GM12878 (cell line): ENCODE data around the gene MEF2D. TPM values are rescaled to one million over a fixed set of nuclear protein-coding genes. Genes with fewer than 3 reads are reported as not detected.
A peak's percentile ranks its signal among the peaks of the same experiment; 100 is the strongest.

Experiments used
- BACH1 ChIP-seq: fragments of 450-650 bp; IDR thresholded peaks from 2 replicates; pipeline ENCODE4 v1.6.1; 2017; ENCODE audit warnings: mild to moderate bottlenecking, borderline replicate concordance
- CEBPB ChIP-seq, 2 experiments: fragments of 150-350 bp in 1 of 2; IDR thresholded peaks; 2 replicates each; pipeline ENCODE4 v1.6.1; 2012 to 2014; ENCODE audit warnings: low read depth in 2 of 2, low read length in 2 of 2, borderline replicate concordance in 1 of 2, inconsistent platforms in 1 of 2
- CREB1 ChIP-seq: IDR thresholded peaks from 2 replicates; pipeline ENCODE4 v1.6.1; 2012; ENCODE audit warnings: low read depth, mild to moderate bottlenecking, inconsistent platforms
- ESRRA ChIP-seq: IDR thresholded peaks from 2 replicates; pipeline ENCODE4 v1.6.1; 2012; ENCODE audit warnings: mild to moderate bottlenecking, low read length, improper control_type of control experiment
- GABPA ChIP-seq: IDR thresholded peaks from 2 replicates; pipeline ENCODE4 v1.6.1; 2014; ENCODE audit warnings: antibody characterized with exemption, low read depth, mild to moderate bottlenecking, inconsistent platforms
- MTA3 ChIP-seq: IDR thresholded peaks from 2 replicates; pipeline ENCODE4 v1.6.1; 2012; ENCODE audit warnings: low read length, inconsistent platforms, borderline replicate concordance
- NR2C1 ChIP-seq: fragments of 450-650 bp; IDR thresholded peaks from 2 replicates; pipeline ENCODE4 v1.6.1; 2017; ENCODE audit warnings: antibody characterized with exemption, mild to moderate bottlenecking, moderate library complexity
- NR2F1 ChIP-seq: fragments of 450-650 bp; conservative IDR thresholded peaks from 2 replicates; pipeline ENCODE4 v1.6.1; 2017; ENCODE audit warnings: mild to moderate bottlenecking
- NRF1 ChIP-seq: conservative IDR thresholded peaks from 2 replicates; pipeline ENCODE4 v1.6.1; 2011; ENCODE audit warnings: mild to moderate bottlenecking, low read depth, low read length, improper control_type of control experiment
- POU2F2 ChIP-seq: IDR thresholded peaks from 3 replicates; pipeline ENCODE4 v1.6.1; 2011; ENCODE audit warnings: low read depth, mild to moderate bottlenecking, low read length, borderline replicate concordance
- RBBP5 ChIP-seq: fragments of 200-600 bp; sonication (generic); conservative IDR thresholded peaks from 2 replicates; pipeline ENCODE4 v1.6.1; 2016
- SIX5 ChIP-seq: IDR thresholded peaks from 2 replicates; pipeline ENCODE4 v1.6.1; 2011; ENCODE audit warnings: mild to moderate bottlenecking, low read depth, low read length, moderate library complexity; ENCODE audit not compliant: severe bottlenecking
- SMARCA5 ChIP-seq: fragments of 450-650 bp; IDR thresholded peaks from 2 replicates; pipeline ENCODE4 v1.6.1; 2017; ENCODE audit warnings: mild to moderate bottlenecking
- SPI1 ChIP-seq: IDR thresholded peaks from 2 replicates; pipeline ENCODE4 v1.6.1; 2011; ENCODE audit warnings: low read depth, mild to moderate bottlenecking, low read length, moderate library complexity, borderline replicate concordance; ENCODE audit not compliant: insufficient read depth
- SRF ChIP-seq, 2 experiments: IDR thresholded peaks; 2 replicates each; pipeline ENCODE4 v1.6.1; 2011; ENCODE audit warnings: low read depth in 2 of 2, low read length in 2 of 2, mild to moderate bottlenecking in 1 of 2, moderate library complexity in 1 of 2
- TCF3 ChIP-seq: IDR thresholded peaks from 2 replicates; pipeline ENCODE4 v1.6.1; 2012; ENCODE audit warnings: low read depth, mild to moderate bottlenecking, low read length, borderline replicate concordance; ENCODE audit not compliant: insufficient read depth
- YBX1 ChIP-seq: fragments of 450-650 bp; IDR thresholded peaks from 2 replicates; pipeline ENCODE4 v1.6.1; 2016; ENCODE audit warnings: antibody characterized with exemption
- ZBED1 ChIP-seq: IDR thresholded peaks from 2 replicates; pipeline ENCODE4 v1.6.1; 2016; ENCODE audit warnings: borderline replicate concordance
- polyA plus RNA-seq, 11 experiments: library from polyadenylated mRNA; depleted of rRNA in 4 of 11; unstranded in 6 of 11; stranded (reverse) in 5 of 11; fragments of >200 nt; fragmentation: Nextera tagmentation in 4 of 11; fragmentation: Illumina TruSeq in 1 of 11; extraction: Ambion mirVana in 4 of 11; extraction: Trizol in 1 of 11; gene quantifications; 1 replicate in 1 of 11; 2 replicates in 10 of 11; pipeline versions ENCODE4 v1.2.1 to v1.2.3, GENCODE V29; 2011 to 2016; ENCODE audit warnings: inconsistent platforms in 2 of 11, missing spikeins in 2 of 11, low read depth in 1 of 11
- total RNA-seq, 4 experiments: library from RNA; depleted of rRNA in 3 of 4; stranded (reverse); fragments of >200 nt in 3 of 4; fragmentation: Illumina TruSeq in 1 of 4; extraction: Trizol in 1 of 4; gene quantifications; 2 replicates each; pipeline versions ENCODE4 v1.2.1 to v1.2.3, GENCODE V29; 2013 to 2021
- TF ChIP-seq, protein P1 (sequence below): fragments of 450-650 bp; formaldehyde crosslinking; IDR thresholded peaks from 2 replicates; pipeline ENCODE4 v1.4.0; 2020; ENCODE audit warnings: mild to moderate bottlenecking, moderate library complexity
- TF ChIP-seq, protein P2 (sequence below): IDR thresholded peaks from 2 replicates; pipeline ENCODE4 v1.6.1; 2012; ENCODE audit warnings: mild to moderate bottlenecking, low read depth, low read length
- TF ChIP-seq, protein P3 (sequence below): fragments of 150-350 bp; IDR thresholded peaks from 2 replicates; pipeline ENCODE4 v1.6.1; 2016; ENCODE audit warnings: low read depth, low read length

The MEF2D gene
- total and polyA plus RNA-seq, 10 of the 15 experiments (the other 5 are each of a cell fraction or from before 2014, with no cell fraction given), result 0.61 to 53.0 (median 15.2) TPM

DNA sequence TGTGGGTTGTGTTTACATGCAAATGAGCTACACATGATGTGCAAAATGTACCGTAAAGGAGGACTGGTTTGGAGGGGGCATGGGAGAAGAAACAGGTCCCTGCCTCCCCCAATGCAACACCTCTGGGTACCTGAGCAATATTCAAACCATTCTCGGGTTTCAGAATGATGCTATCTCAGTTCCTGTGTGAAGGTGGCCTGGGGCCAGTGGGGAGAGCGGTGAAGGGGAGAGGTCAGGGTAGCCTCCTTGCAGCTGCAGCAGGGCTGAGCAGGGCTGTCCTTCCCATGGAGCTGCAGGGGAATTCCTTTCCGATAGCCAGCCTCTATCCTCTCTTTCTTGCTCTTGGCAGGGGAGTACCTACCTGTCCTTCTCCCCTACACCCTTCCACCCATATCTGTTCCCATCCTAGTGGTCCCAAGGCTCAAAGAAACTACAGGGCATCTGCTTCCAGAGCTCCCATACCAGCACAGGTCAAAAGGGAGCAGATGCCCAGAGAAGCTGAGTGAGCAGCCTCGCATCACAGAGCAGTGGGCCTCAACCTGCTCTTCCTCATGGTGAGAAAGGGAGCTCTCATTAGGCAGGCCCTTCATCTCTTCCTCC lies 11.9 kb downstream of the MEF2D start (continued):
- TF ChIP-seq, protein P1, sequence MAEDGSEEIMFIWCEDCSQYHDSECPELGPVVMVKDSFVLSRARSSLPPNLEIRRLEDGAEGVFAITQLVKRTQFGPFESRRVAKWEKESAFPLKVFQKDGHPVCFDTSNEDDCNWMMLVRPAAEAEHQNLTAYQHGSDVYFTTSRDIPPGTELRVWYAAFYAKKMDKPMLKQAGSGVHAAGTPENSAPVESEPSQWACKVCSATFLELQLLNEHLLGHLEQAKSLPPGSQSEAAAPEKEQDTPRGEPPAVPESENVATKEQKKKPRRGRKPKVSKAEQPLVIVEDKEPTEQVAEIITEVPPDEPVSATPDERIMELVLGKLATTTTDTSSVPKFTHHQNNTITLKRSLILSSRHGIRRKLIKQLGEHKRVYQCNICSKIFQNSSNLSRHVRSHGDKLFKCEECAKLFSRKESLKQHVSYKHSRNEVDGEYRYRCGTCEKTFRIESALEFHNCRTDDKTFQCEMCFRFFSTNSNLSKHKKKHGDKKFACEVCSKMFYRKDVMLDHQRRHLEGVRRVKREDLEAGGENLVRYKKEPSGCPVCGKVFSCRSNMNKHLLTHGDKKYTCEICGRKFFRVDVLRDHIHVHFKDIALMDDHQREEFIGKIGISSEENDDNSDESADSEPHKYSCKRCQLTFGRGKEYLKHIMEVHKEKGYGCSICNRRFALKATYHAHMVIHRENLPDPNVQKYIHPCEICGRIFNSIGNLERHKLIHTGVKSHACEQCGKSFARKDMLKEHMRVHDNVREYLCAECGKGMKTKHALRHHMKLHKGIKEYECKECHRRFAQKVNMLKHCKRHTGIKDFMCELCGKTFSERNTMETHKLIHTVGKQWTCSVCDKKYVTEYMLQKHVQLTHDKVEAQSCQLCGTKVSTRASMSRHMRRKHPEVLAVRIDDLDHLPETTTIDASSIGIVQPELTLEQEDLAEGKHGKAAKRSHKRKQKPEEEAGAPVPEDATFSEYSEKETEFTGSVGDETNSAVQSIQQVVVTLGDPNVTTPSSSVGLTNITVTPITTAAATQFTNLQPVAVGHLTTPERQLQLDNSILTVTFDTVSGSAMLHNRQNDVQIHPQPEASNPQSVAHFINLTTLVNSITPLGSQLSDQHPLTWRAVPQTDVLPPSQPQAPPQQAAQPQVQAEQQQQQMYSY (CRISPR knock-in tag), result no peak
- TF ChIP-seq CEBPB (IDR thresholded peaks at IDR 0.05; ENCODE audit: borderline replicate concordance in 1 of 2, low read depth in 2 of 2, low read length in 2 of 2) (no peak), GABPA (no peak), NR2C1 (peak; percentile 61; the same call in 1 of the 2 replicates), YBX1 (no peak), MTA3 (no peak), SIX5 (no peak), ESRRA (no peak), SRF (IDR thresholded peaks at IDR 0.05; ENCODE audit: low read depth in 2 of 2, low read length in 2 of 2) (0 out of 4 replicates have a peak, but pooled peaks of 1 of the 2 experiments have one; percentile 39), NR2F1 (peak; percentile 95), POU2F2 (peak; percentile 79; the same call in 2 of the 3 replicates), BACH1 (peak; percentile 54; the same call in 1 of the 2 replicates), NRF1 (no peak), CREB1 (no peak), ZBED1 (peak; percentile 81; the same call in 1 of the 2 replicates), TCF3 (peak; percentile 55; the same call in 1 of the 2 replicates), SPI1 (peak; percentile 92), RBBP5 (no peak), SMARCA5 (no peak)
- TF ChIP-seq, protein P2, sequence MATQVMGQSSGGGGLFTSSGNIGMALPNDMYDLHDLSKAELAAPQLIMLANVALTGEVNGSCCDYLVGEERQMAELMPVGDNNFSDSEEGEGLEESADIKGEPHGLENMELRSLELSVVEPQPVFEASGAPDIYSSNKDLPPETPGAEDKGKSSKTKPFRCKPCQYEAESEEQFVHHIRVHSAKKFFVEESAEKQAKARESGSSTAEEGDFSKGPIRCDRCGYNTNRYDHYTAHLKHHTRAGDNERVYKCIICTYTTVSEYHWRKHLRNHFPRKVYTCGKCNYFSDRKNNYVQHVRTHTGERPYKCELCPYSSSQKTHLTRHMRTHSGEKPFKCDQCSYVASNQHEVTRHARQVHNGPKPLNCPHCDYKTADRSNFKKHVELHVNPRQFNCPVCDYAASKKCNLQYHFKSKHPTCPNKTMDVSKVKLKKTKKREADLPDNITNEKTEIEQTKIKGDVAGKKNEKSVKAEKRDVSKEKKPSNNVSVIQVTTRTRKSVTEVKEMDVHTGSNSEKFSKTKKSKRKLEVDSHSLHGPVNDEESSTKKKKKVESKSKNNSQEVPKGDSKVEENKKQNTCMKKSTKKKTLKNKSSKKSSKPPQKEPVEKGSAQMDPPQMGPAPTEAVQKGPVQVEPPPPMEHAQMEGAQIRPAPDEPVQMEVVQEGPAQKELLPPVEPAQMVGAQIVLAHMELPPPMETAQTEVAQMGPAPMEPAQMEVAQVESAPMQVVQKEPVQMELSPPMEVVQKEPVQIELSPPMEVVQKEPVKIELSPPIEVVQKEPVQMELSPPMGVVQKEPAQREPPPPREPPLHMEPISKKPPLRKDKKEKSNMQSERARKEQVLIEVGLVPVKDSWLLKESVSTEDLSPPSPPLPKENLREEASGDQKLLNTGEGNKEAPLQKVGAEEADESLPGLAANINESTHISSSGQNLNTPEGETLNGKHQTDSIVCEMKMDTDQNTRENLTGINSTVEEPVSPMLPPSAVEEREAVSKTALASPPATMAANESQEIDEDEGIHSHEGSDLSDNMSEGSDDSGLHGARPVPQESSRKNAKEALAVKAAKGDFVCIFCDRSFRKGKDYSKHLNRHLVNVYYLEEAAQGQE, result no peak
- TF ChIP-seq, protein P3, sequence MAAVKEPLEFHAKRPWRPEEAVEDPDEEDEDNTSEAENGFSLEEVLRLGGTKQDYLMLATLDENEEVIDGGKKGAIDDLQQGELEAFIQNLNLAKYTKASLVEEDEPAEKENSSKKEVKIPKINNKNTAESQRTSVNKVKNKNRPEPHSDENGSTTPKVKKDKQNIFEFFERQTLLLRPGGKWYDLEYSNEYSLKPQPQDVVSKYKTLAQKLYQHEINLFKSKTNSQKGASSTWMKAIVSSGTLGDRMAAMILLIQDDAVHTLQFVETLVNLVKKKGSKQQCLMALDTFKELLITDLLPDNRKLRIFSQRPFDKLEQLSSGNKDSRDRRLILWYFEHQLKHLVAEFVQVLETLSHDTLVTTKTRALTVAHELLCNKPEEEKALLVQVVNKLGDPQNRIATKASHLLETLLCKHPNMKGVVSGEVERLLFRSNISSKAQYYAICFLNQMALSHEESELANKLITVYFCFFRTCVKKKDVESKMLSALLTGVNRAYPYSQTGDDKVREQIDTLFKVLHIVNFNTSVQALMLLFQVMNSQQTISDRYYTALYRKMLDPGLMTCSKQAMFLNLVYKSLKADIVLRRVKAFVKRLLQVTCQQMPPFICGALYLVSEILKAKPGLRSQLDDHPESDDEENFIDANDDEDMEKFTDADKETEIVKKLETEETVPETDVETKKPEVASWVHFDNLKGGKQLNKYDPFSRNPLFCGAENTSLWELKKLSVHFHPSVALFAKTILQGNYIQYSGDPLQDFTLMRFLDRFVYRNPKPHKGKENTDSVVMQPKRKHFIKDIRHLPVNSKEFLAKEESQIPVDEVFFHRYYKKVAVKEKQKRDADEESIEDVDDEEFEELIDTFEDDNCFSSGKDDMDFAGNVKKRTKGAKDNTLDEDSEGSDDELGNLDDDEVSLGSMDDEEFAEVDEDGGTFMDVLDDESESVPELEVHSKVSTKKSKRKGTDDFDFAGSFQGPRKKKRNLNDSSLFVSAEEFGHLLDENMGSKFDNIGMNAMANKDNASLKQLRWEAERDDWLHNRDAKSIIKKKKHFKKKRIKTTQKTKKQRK, result no peak
